Gastrocnemius medialis (tissue), 4 donors: ENCODE results near the gene GNG10. TPM values are rescaled to one million over a fixed set of nuclear protein-coding genes. Genes with fewer than 3 reads are reported as not detected.
"Not testable (repeated sequence)": the region's sequence is repeated elsewhere in the genome, so short reads cannot be mapped to it uniquely, and the experiment has no call there.

Experiments used
- ATAC-seq, 2 donors: fragments of 150-250 bp; one replicate each; pipeline ENCODE4 v1.9.1; 2016
- DNase-seq, 2 donors: peaks; one replicate each; pipeline ENCODE4 v3.0.0-alpha.2; 2019
- H3K27ac ChIP-seq, 4 donors: fragments of 200-600 bp; sonication (generic); 1 replicate in 1 of 4; 2 replicates in 3 of 4; pipeline ENCODE4 v1.5.1; 2016 to 2018; ENCODE audit warnings: mild to moderate bottlenecking in 2 of 4, moderate library complexity in 1 of 4
- H3K27me3 ChIP-seq, 3 donors: fragments of 200-600 bp; sonication (generic) in 2 of 3; 1 replicate in 1 of 3; 2 replicates in 2 of 3; pipeline versions ENCODE4 v1.5.1 to v1.6.0; 2016 to 2019; ENCODE audit warnings: mild to moderate bottlenecking in 1 of 3, moderate library complexity in 1 of 3
- H3K36me3 ChIP-seq, 2 donors: fragments of 200-600 bp; sonication (generic) in 1 of 2; one replicate each; pipeline ENCODE4 v1.5.1; 2017 to 2018
- H3K4me1 ChIP-seq, 2 donors: fragments of 200-600 bp; sonication (generic) in 1 of 2; one replicate each; pipeline ENCODE4 v1.5.1; 2016 to 2017; ENCODE audit warnings: mild to moderate bottlenecking in 2 of 2
- H3K4me3 ChIP-seq, 4 donors: fragments of 200-600 bp; sonication (generic) in 3 of 4; 1 replicate in 1 of 4; 2 replicates in 3 of 4; pipeline ENCODE4 v1.5.1; 2016 to 2019; ENCODE audit warnings: mild to moderate bottlenecking in 2 of 4
- H3K9me3 ChIP-seq, 3 donors: fragments of 200-600 bp; sonication (generic) in 2 of 3; 1 replicate in 1 of 3; 2 replicates in 2 of 3; pipeline ENCODE4 v1.5.1; 2016 to 2019
- CTCF ChIP-seq, 5 experiments: fragments of 450-650 bp in 3 of 5; fragments of 200-600 bp in 2 of 5; sonication (generic) in 2 of 5; IDR thresholded peaks in 4 of 5; conservative IDR thresholded peaks in 1 of 5; 1 replicate in 4 of 5; 2 replicates in 1 of 5; pipeline ENCODE4 v1.5.1; 2016 to 2019; ENCODE audit warnings: antibody characterized with exemption in 5 of 5, mild to moderate bottlenecking in 3 of 5, moderate library complexity in 3 of 5
- POLR2A ChIP-seq, 2 donors: fragments of 450-650 bp; IDR thresholded peaks; one replicate each; pipeline ENCODE4 v1.6.1; 2017; ENCODE audit warnings: antibody characterized with exemption in 2 of 2, mild to moderate bottlenecking in 2 of 2, moderate library complexity in 2 of 2
- in situ Hi-C, 4 donors: fragments of 200-750 bp; cut with MboI; loops; one replicate each; pipeline versions ENCODE4 v1.15.0 to v1.8.0; 2017; ENCODE audit warnings: low sequenced_read_pairs in 4 of 4
- intact Hi-C: fragments of 100-400 bp; cut with DNase I; formaldehyde crosslinking; loops from one replicate; pipeline ENCODE4 v1.15.1; 2023; ENCODE audit warnings: low total_unique reads
- total RNA-seq, 4 donors: library from RNA; depleted of rRNA; stranded (reverse); fragments of >200 nt; gene quantifications; one replicate each; pipeline versions ENCODE4 v1.1.0 to v1.2.3, GENCODE V29; 2016

The GNG10 gene
- 10 to 100 TPM; 14.9 to 27.2 (median 18.3) TPM for total RNA-seq

- DNase-seq: peak in 1 of 2 donors; percentile 13
- peak; percentile 81 for ATAC-seq
- H3K27me3 ChIP-seq: no peaks in the 10 kb centered on the region
- no peaks in the 10 kb centered on the region for H3K9me3 ChIP-seq
- H3K4me1 ChIP-seq: peaks cover 11 to 12% of the 10 kb centered on the region in 2 donors
- H3K36me3 ChIP-seq: no peaks in the 10 kb centered on the region
- in situ Hi-C loops (no loop called here), intact Hi-C loops (loop anchor here (1.0 kb wide), 1 partner anchor 30 kb away; the partner anchor contains the start of gene DNAJC25)
- TF ChIP-seq POLR2A (IDR thresholded peaks at IDR 0.05): peak in 1 of 2 donors; percentile 24
- TF ChIP-seq CTCF (IDR thresholded peaks at IDR 0.05 in 4 of 5, conservative IDR thresholded peaks at IDR 0.05 in 1 of 5): no peak
- peak within 1 kb of the TSS; percentile 20 to 67 (median 59) for H3K27ac ChIP-seq
- peak within 1 kb of the TSS; percentile 64 to 87 (median 73) for H3K4me3 ChIP-seq
These were observed at the start of gene GNG10 for GRCh38 chr9:111661150-111661801. Gene GNG10, plus strand, starts transcription at chr9:111661605. Its CDS starts 30 bp downstream, at chr9:111661635.

GRCh38 chr9:111613436-111614040 is 47.9 kb upstream of the GNG10 start:
- TF ChIP-seq POLR2A (IDR thresholded peaks at IDR 0.05) (no peak), CTCF (IDR thresholded peaks at IDR 0.05 in 4 of 5, conservative IDR thresholded peaks at IDR 0.05 in 1 of 5) (no peak)
- ATAC-seq (no peak), DNase-seq (no peak)
- in situ Hi-C loops: no loop called here
- no peaks in the 10 kb centered on the region for H3K4me1 ChIP-seq
- H3K27me3 ChIP-seq: no peaks in the 10 kb centered on the region
- no peak overlapping the region for H3K4me3 ChIP-seq
- intact Hi-C loops: no loop called here
- H3K9me3 ChIP-seq: no peaks in the 10 kb centered on the region
- no peak overlapping the region for H3K27ac ChIP-seq
- no peaks in the 10 kb centered on the region for H3K36me3 ChIP-seq

- Histone ChIP-seq H3K4me1 (no peaks in the 10 kb centered on the region), H3K36me3 (no peaks in the 10 kb centered on the region), H3K27ac (no peak overlapping the region), H3K27me3 (no peaks in the 10 kb centered on the region), H3K9me3 (no peaks in the 10 kb centered on the region), H3K4me3 (no peak overlapping the region)
- in situ Hi-C loops: no loop called here
- intact Hi-C loops: no loop called here
- TF ChIP-seq CTCF (IDR thresholded peaks at IDR 0.05 in 4 of 5, conservative IDR thresholded peaks at IDR 0.05 in 1 of 5) (no peak), POLR2A (IDR thresholded peaks at IDR 0.05) (no peak)
- DNase-seq (no peak), ATAC-seq (no peak)
These were observed 45.5 kb upstream of the GNG10 start for GRCh38 chr9:111615928-111616327.

- in situ Hi-C loops, H3K27ac ChIP-seq, H3K9me3 ChIP-seq, DNase-seq, intact Hi-C loops, ATAC-seq, H3K4me3 ChIP-seq, H3K36me3 ChIP-seq, H3K4me1 ChIP-seq, H3K27me3 ChIP-seq: not testable (repeated sequence)
These were observed 44.1 kb upstream of the GNG10 start for GRCh38 chr9:111617349-111617748.

- intact Hi-C loops (no loop called here), in situ Hi-C loops (no loop called here)
- Histone ChIP-seq H3K4me3 (no peak overlapping the region), H3K27me3 (no peaks in the 10 kb centered on the region), H3K4me1 (no peaks in the 10 kb centered on the region), H3K9me3 (no peaks in the 10 kb centered on the region), H3K27ac (no peak overlapping the region), H3K36me3 (no peaks in the 10 kb centered on the region)
- TF ChIP-seq CTCF (IDR thresholded peaks at IDR 0.05 in 4 of 5, conservative IDR thresholded peaks at IDR 0.05 in 1 of 5): peak; percentile 43 to 92 (median 56)
- no peak for TF ChIP-seq POLR2A (IDR thresholded peaks at IDR 0.05)
- peak in 1 of 2 donors; percentile 17 for DNase-seq
- ATAC-seq: peak in 1 of 2 donors; percentile 55
These were observed 39.4 kb upstream of the GNG10 start for GRCh38 chr9:111621895-111622480.
